H1 (cell line): ENCODE results near the gene TDRKH.

Experiments
- CTCF ChIP-seq, 3 experiments: IDR thresholded peaks; 1 replicate in 2 of 3; 2 replicates in 1 of 3; pipeline versions ENCODE4 v1.5.1 to v1.6.1; 2011; ENCODE audit warnings: low read length in 3 of 3, mild to moderate bottlenecking in 3 of 3, inconsistent platforms in 2 of 3, low read depth in 1 of 3, moderate library complexity in 1 of 3; ENCODE audit not compliant: insufficient read depth in 1 of 3; ENCODE audit errors: control extremely low read depth in 1 of 3
- EZH2 ChIP-seq: fragments of 200-600 bp; sonication (generic); IDR thresholded peaks from 2 replicates; pipeline ENCODE4 v1.7.1; 2012; ENCODE audit warnings: low read depth, mild to moderate bottlenecking, moderate library complexity, low read length, inconsistent platforms; ENCODE audit not compliant: severe bottlenecking
- MAFK ChIP-seq: IDR thresholded peaks from 2 replicates; pipeline ENCODE4 v1.6.1; 2012; ENCODE audit warnings: low read depth, mild to moderate bottlenecking, improper control_type of control experiment, low read length
- POLR2A ChIP-seq, 2 experiments: IDR thresholded peaks; 1 replicate in 1 of 2; 2 replicates in 1 of 2; pipeline ENCODE4 v1.6.1; 2011; ENCODE audit warnings: low read depth in 2 of 2, low read length in 2 of 2, mild to moderate bottlenecking in 2 of 2; ENCODE audit errors: control extremely low read depth in 1 of 2
- RAD21 ChIP-seq, 2 experiments: IDR thresholded peaks in 1 of 2; conservative IDR thresholded peaks in 1 of 2; 2 replicates each; pipeline ENCODE4 v1.6.1; 2011; ENCODE audit warnings: low read depth in 2 of 2, low read length in 2 of 2, improper control_type of control experiment in 1 of 2, inconsistent platforms in 1 of 2, mild to moderate bottlenecking in 1 of 2, moderate library complexity in 1 of 2

- no peak for TF ChIP-seq POLR2A (IDR thresholded peaks at IDR 0.05; ENCODE audit: control extremely low read depth in 1 of 2, low read depth in 2 of 2, low read length in 2 of 2)
- TF ChIP-seq RAD21 (IDR thresholded peaks at IDR 0.05 in 1 of 2, conservative IDR thresholded peaks at IDR 0.05 in 1 of 2; ENCODE audit: low read depth in 2 of 2, low read length in 2 of 2), result no peak
- no peak for TF ChIP-seq EZH2
- no peak for TF ChIP-seq CTCF (IDR thresholded peaks at IDR 0.05; ENCODE audit: control extremely low read depth in 1 of 3, insufficient read depth in 1 of 3, low read depth in 1 of 3, low read length in 3 of 3)
- no peak for TF ChIP-seq MAFK
Measured at GRCh38 chr1:151835596-151835995, 45.3 kb upstream of the TDRKH start.
